ENCODE measurements around the gene SLC34A3.

Gene SLC34A3

GRCh38 chr9:137268538-137269201 is 38.0 kb downstream of the SLC34A3 start:
- no peak for TF ChIP-seq CTCF (conservative IDR thresholded peaks at IDR 0.05; ENCODE audit: low read depth, low read length)
- no peak for DNase-seq (ENCODE audit: low read depth)
- H3K4me3 ChIP-seq (ENCODE audit: low read length) = no peak overlapping the region

DNA sequence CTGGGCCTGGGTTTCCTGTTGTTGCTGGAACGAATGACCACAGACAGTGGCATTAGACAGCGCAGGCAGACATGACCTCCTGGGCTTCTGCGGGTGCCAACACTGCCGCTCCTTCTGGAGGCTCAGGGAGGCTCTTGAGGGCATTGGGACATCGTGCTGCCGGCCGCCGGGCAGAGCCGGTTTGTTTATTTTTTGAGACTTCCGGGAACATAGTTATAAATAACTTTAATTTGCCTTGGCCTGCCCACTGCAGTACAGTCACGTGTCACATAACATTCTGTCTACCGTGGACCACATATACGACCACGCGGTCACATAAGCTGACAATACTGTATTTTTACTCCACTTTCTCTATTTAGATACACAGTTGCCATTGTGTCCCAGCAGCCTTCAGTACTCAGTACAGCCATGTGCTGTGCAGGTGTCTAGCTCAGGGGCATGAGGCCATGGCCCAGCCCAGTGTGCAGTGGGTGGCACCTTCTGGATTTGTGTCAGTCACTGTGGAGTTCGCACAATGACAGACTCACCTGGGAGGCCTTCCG is 38.6 kb downstream of the SLC34A3 start:
- no peak for TF ChIP-seq CTCF (conservative IDR thresholded peaks at IDR 0.05; ENCODE audit: low read depth, low read length)
- no peak for DNase-seq (ENCODE audit: low read depth)
- H3K4me3 ChIP-seq (ENCODE audit: low read length) = no peak overlapping the region

DNA sequence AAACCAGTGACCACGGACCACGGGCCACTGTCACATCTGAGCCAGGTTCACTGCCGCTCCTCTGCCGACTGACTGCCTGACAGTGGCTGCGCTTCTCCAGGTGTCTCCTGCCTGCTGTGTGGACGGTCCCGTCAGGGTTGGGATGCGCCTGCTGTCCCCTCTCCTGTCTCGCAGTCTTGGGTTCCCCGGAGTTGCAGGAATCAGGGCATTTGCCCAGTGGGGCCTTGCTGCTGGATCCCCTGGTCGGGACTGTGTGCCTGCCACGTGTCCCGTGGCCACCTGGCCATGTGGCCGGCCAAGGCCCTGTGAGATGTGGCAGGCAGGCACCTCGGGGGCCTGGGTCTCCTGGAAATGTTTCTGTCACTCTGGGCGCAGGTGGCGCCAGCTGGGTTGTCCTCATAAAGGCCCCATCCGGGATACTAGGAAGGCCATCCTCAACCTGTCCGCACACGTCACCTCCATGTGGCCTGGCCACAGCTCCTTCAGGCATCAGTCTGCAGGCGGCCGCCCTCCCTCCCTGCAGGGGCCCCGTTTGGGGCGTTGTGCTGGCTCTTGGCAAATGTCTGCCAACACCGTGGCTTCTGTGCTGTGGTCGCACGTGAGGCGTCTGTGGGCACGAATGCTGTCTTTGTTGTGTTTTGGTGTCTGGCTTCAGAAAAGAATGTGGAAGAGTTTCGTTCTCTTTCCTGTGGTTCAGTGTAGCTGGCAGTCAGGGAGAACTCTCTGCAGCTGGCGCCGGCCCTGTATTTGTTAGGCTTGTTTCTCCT is 40.4 kb downstream of the SLC34A3 start:
- H3K4me3 ChIP-seq (ENCODE audit: low read length) = no peak overlapping the region
- TF ChIP-seq CTCF (conservative IDR thresholded peaks at IDR 0.05; ENCODE audit: low read depth, low read length) = no peak
- no peak for DNase-seq (ENCODE audit: low read depth)

DNA sequence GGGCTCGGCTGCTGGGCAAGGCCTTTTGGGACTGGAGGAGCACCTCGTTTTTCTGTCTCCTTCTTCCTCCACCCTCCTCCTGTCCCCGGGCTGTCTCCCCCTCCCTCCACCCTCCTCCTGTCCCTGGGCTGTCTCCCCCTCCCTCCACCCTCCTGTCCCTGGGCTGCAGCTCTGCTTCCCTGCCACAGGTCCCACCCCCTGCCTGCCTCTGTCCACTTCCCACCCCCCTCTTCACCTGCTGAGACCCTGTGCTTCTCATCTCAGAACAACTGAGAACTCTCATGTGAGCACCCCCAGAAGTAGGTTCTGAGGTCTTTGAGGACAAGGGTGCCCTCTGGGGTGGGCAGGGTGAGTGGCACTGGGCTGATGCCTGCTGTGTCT is 41.0 kb downstream of the SLC34A3 start:
- no peak overlapping the region for H3K4me3 ChIP-seq (ENCODE audit: low read length)
- DNase-seq (ENCODE audit: low read depth) = no peak
- TF ChIP-seq CTCF (conservative IDR thresholded peaks at IDR 0.05; ENCODE audit: low read depth, low read length) = no peak

DNA sequence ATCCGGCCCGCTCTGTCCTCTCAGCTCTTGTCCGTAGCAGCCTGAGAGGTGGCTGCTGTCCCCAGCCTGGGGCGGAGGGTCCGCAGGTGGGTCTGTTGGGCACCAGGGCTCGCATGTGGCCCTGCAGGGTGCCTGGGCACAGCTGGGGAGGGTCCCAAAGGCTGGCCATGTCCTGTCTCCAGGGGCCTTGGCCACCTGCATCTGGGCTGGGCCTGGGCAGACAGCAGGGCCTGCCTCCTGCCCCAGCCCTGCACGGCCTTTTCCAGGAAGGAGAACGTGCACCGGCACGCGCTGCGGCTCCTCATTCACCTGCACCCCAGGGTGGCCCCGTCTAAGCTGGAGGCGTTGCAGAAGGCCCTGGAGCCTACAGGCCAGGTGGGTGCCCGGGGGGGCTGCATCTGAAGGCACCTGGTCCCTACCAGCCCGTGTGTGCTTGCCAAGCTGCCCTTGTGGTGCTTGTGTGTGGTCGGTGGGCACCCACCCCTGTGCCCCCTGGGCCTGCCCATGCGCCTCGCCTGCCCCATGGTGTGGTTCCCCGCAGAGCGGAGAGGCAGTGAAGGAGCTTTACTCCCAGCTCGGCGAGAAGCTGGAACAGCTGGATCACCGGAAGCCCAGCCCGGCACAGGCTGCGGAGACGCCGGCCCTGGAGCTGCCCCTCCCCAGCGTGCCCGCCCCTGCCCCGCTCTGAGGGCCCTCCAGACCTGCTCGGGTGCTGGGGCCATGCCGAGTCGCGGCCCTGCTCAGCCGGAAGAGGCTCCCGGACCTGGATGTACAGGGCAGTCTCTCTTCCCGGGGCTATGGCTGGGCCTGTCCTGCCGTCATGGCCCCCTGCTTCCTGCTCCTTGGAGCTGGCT is 41.8 kb downstream of the SLC34A3 start:
- DNase-seq (ENCODE audit: low read depth) = no peak
- no peak for TF ChIP-seq CTCF (conservative IDR thresholded peaks at IDR 0.05; ENCODE audit: low read depth, low read length)
- H3K4me3 ChIP-seq (ENCODE audit: low read length) = no peak overlapping the region

DNA sequence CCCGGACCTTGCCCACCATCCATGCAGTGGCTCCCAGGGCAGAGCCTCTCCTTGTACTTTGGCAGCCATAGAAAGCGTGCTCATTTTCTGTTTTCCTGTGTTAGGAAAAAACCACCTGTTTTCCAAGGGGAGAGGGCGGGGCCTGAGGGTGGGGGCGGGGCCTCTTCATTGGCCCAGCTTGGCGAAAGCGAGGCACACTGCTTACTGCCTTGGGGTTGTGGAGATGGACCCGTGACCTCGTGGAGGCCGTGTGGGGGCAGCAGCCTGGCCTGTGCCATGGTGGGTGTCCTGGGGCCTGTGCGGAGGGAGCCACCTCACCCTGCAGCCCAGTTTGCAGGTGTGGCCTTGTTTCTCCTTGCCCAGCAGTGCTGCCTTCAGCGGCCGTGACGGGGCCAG is 42.4 kb downstream of the SLC34A3 start:
- DNase-seq (ENCODE audit: low read depth) = no peak
- H3K4me3 ChIP-seq (ENCODE audit: low read length) = no peak overlapping the region
- no peak for TF ChIP-seq CTCF (conservative IDR thresholded peaks at IDR 0.05; ENCODE audit: low read depth, low read length)

Data from retinal pigment epithelial cell (primary cell).